WI38 (cell line): Measurements from ENCODE around the gene KCNS3.

ENCODE experiments used
- H3K4me3 ChIP-seq: 2 replicates; pipeline ENCODE4 v1.5.1; 2011; ENCODE audit warnings: low read depth, mild to moderate bottlenecking, control low read depth, low read length
- TF ChIP-seq, protein P1 (sequence below): IDR thresholded peaks from 2 replicates; pipeline ENCODE4 v1.5.1; 2012; ENCODE audit warnings: low read depth, mild to moderate bottlenecking, control low read depth, low read length

KCNS3 gene

GRCh38 chr2:17858064-17858463, 20.4 kb upstream of the KCNS3 start:
- no peak overlapping the region for H3K4me3 ChIP-seq
- TF ChIP-seq, protein P1, sequence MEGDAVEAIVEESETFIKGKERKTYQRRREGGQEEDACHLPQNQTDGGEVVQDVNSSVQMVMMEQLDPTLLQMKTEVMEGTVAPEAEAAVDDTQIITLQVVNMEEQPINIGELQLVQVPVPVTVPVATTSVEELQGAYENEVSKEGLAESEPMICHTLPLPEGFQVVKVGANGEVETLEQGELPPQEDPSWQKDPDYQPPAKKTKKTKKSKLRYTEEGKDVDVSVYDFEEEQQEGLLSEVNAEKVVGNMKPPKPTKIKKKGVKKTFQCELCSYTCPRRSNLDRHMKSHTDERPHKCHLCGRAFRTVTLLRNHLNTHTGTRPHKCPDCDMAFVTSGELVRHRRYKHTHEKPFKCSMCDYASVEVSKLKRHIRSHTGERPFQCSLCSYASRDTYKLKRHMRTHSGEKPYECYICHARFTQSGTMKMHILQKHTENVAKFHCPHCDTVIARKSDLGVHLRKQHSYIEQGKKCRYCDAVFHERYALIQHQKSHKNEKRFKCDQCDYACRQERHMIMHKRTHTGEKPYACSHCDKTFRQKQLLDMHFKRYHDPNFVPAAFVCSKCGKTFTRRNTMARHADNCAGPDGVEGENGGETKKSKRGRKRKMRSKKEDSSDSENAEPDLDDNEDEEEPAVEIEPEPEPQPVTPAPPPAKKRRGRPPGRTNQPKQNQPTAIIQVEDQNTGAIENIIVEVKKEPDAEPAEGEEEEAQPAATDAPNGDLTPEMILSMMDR, result no peak

DNA sequence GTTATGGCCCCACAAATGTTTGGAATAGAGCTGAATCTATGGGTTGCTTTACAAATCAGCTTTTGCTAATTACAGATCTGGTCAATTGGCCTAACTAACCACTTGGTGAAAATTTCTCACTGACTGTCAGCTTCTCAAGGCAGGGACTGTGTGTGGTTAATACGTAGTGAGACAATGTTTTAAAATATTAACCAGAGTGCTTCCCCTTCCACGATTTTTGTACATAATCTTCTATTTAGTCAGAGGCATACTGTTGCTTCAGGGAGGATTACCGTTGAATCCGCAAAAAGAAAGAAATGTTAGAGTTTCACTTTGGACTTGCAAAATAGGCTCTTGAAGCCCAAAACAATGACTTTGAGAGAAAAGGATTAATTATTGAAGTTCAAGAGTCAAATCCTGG, 14.9 kb upstream of the KCNS3 start:
- TF ChIP-seq, protein P1, result no peak

DNA sequence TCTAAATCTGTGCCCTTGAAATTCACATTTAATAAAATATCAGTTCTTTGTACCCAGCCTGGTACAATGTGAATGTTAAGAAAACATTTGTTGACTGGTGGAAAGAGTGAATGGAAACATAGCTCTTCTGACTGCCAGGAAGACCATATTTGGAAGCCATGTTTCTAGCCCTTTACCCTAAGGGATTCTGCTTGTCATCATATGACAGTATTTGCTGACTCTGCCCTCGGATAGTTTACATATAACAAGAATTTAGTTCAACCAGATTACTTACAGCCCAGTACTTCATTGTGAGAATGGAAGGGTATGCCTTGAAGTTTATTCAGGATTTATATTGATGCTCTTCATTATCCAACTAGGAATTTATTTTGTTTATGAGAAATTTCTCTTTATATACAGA, 13.8 kb upstream of the KCNS3 start:
- H3K4me3 ChIP-seq, result no peak overlapping the region
- TF ChIP-seq, protein P1, result no peak

More for the DNA sequence above, 14.9 kb upstream of the KCNS3 start:
- H3K4me3 ChIP-seq, result no peak overlapping the region

GRCh38 chr2:17867133-17867532, 11.3 kb upstream of the KCNS3 start:
- no peak overlapping the region for H3K4me3 ChIP-seq
- TF ChIP-seq, protein P1, result no peak

DNA sequence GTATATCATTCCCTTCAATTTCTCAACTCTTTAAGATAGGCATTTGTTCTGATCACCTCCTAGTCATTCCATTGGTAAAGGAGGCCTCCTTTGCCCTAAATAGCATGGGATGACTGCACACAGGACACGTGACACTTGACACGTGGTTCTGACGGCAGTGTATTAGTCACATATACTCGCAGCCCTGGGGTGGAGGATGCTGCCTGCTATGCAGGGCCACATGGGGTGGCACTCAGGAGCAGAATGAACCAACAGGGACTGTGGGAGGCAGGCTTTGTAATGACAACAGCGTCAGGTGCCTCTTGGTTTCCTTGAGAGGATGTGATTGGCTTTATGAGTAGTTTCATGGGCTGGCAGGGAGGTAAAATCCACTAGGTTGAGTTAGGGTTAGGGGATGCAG, 9.3 kb upstream of the KCNS3 start:
- TF ChIP-seq, protein P1, result no peak
- no peak overlapping the region for H3K4me3 ChIP-seq

DNA sequence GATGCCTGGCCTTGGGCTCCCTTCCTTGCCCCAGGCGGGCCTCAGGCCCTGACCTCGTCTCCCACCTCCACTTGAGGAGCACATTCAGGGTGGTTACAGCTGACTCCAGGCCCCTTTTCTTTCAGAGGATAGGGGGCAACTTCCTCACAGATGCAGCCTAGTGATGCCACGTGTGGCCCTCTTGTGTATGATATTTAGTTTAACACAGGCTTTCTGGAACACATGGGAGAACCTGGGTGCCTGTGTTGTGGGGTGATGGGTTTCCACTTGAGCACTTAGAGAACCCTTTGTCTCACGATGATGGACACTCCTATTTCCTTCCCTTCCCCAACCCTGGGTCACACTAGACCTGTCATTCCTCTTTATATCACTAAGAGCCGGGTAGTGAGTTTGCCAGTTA, 6.8 kb upstream of the KCNS3 start:
- TF ChIP-seq, protein P1, result no peak
- no peak overlapping the region for H3K4me3 ChIP-seq

GRCh38 chr2:17873021-17873420, 5.4 kb upstream of the KCNS3 start:
- H3K4me3 ChIP-seq, result no peak overlapping the region
- TF ChIP-seq, protein P1, result no peak
